Heart left ventricle (tissue), 16 donors: ENCODE data around the gene ZNF280D. TPM values are rescaled to one million over a fixed set of nuclear protein-coding genes. Genes with fewer than 3 reads are reported as not detected.
A peak's percentile ranks its signal among the peaks of the same experiment; 100 is the strongest.

Experiments used
- ATAC-seq, 4 donors: fragments of 200-7000 bp; cut with Tn5 transposase; one replicate each; pipeline ENCODE4 v1.9.1; 2020 to 2022; ENCODE audit warnings: moderate library complexity in 4 of 4, mild to moderate bottlenecking in 3 of 4, moderate number of reproducible peaks in 1 of 4
- DNase-seq, 5 donors: peaks; one replicate each; pipeline ENCODE4 v3.0.0-alpha.2; 2020
- H3K27ac ChIP-seq, 12 donors: fragments of 200-600 bp; sonication (generic) in 4 of 12; one replicate each; pipeline versions ENCODE4 v1.5.0 to v1.8.0; 2016 to 2022; ENCODE audit warnings: mild to moderate bottlenecking in 2 of 12
- H3K27me3 ChIP-seq, 9 donors: fragments of 200-600 bp; sonication (generic) in 2 of 9; one replicate each; pipeline versions ENCODE4 v1.5.1 to v1.8.0; 2016 to 2022; ENCODE audit warnings: mild to moderate bottlenecking in 3 of 9
- H3K36me3 ChIP-seq, 9 donors: fragments of 200-600 bp; sonication (generic) in 2 of 9; one replicate each; pipeline versions ENCODE4 v1.5.0 to v1.8.0; 2018 to 2022; ENCODE audit warnings: mild to moderate bottlenecking in 2 of 9
- H3K4me1 ChIP-seq, 12 donors: fragments of 200-600 bp; sonication (generic) in 4 of 12; one replicate each; pipeline versions ENCODE4 v1.5.0 to v1.8.0; 2016 to 2022; ENCODE audit warnings: mild to moderate bottlenecking in 3 of 12
- H3K4me3 ChIP-seq, 12 donors: fragments of 200-600 bp; sonication (generic) in 4 of 12; one replicate each; pipeline versions ENCODE4 v1.5.0 to v1.8.0; 2017 to 2022; ENCODE audit warnings: mild to moderate bottlenecking in 9 of 12, moderate library complexity in 4 of 12
- H3K9me3 ChIP-seq, 12 donors: fragments of 200-600 bp; sonication (generic) in 4 of 12; one replicate each; pipeline versions ENCODE4 v1.5.0 to v1.8.0; 2016 to 2022; ENCODE audit warnings: mild to moderate bottlenecking in 1 of 12
- CTCF ChIP-seq, 12 donors: fragments of 200-600 bp; sonication (generic) in 4 of 12; IDR thresholded peaks; one replicate each; pipeline versions ENCODE4 v1.5.0 to v1.8.0; 2018 to 2022; ENCODE audit warnings: antibody characterized with exemption in 12 of 12, mild to moderate bottlenecking in 5 of 12
- POLR2A ChIP-seq, 2 donors: fragments of 450-650 bp; IDR thresholded peaks; one replicate each; pipeline ENCODE4 v1.6.1; 2017; ENCODE audit warnings: antibody characterized with exemption in 2 of 2, mild to moderate bottlenecking in 2 of 2, moderate library complexity in 2 of 2
- WGBS, 4 donors: extraction: QIAGEN DNeasy Blood & Tissue Kit in 2 of 4; methylation state at CpG; one replicate each; pipeline versions ENCODE4 v1.1.5 to v1.1.7; 2013 to 2018; 5-methylcytosine and 5-hydroxymethylcytosine counted together
- intact Hi-C, 10 donors: fragments of 100-400 bp; cut with DNase I; formaldehyde crosslinking; loops; one replicate each; pipeline versions ENCODE4 v1.11.1 to v1.14.2; 2022
- polyA plus RNA-seq, 2 donors: library from polyadenylated mRNA; stranded (reverse); fragments of 200-250 nt; gene quantifications; one replicate each; pipeline ENCODE4 v1.2.3, GENCODE V29; 2013
- total RNA-seq, 9 donors: library from RNA; depleted of rRNA in 2 of 9; stranded (reverse); fragments of >200 nt in 2 of 9; fragmentation: NEBNext Ultra II Directional in 3 of 9; extraction: Animal tissue kit (Norgen Biotek cat#: 25700) in 3 of 9; gene quantifications; one replicate each; pipeline versions ENCODE4 v1.1.0 to v1.2.4, GENCODE V29; 2016 to 2023
- donor health status: ischemic (EF 13 %, LVEDD 7.1; RV severe dilation, severe dysfunction).
- donor health status: healthy with polysubstance abuse.
- donor health status: DM: no; HTN: yes; CAD: no.
- donor health status: DM: no; HTN: no; CAD: no.
- donor health status: ischemic (EF 25% LVEDD 6.9; RV normal size, moderate dysfunction).
- donor health status: ischemic (EF 25% LVEDD 5.7; RV mildly dilated, moderate dysfunction).
- donor health status: healthy.
- donor health status: DM: yes; HTN: yes; CAD: no.
- donor health status: ischemic (EF 35%, LVEDD 5.7; RV mildly dilated, moderate dysfunction).
- donor health status: nonischemic (EF 11% LVEDD 7.7; RV severe dilation, severe dysfunction).
- donor health status: DM: yes; HTN: yes; CAD: no.
- donor health status: PGD.
- donor health status: ischemic (EF 29% LVEDD 5.4; RV normal size, mild dysfunction).
- donor health status: nonischemic (EF 23%, LVEDD 6.1; RV moderate dilation, normal function).

ZNF280D gene
- total and polyA plus RNA-seq, 11 donors = 7.0 to 32.8 (median 23.4) TPM

- Histone ChIP-seq H3K9me3 (peaks cover 0 to 6% (median 0%) of the 10 kb centered on the region in 12 donors), H3K4me1 (no peaks in the 10 kb centered on the region), H3K27ac (no peak overlapping the region), H3K27me3 (no peaks in the 10 kb centered on the region), H3K36me3 (no peaks in the 10 kb centered on the region), H3K4me3 (no peak overlapping the region)
- WGBS, 4 donors = 88 to 91% (median 89%) methylated on average over 5 of the region's 5 CpGs
- TF ChIP-seq CTCF (IDR thresholded peaks at IDR 0.05) (no peak), POLR2A (IDR thresholded peaks at IDR 0.05) (no peak)
- DNase-seq (no peak), ATAC-seq (no peak)
- intact Hi-C loops = no loop called here
Measured at GRCh38 chr15:56744701-56745683, 11.7 kb upstream of the ZNF280D start.

GRCh38 chr15:56741541-56741940 is 8.2 kb upstream of the ZNF280D start:
- 76 to 83% (median 77%) methylated on average over 2 of the region's 2 CpGs for WGBS, 4 donors
- TF ChIP-seq CTCF (IDR thresholded peaks at IDR 0.05) (no peak), POLR2A (IDR thresholded peaks at IDR 0.05) (no peak)
- ATAC-seq = no peak

GRCh38 chr15:56739964-56740640 is 6.8 kb upstream of the ZNF280D start:
- ATAC-seq = no peak
- Histone ChIP-seq H3K36me3 (no peaks in the 10 kb centered on the region), H3K9me3 (peaks cover 0 to 9% (median 0%) of the 10 kb centered on the region in 12 donors), H3K27me3 (no peaks in the 10 kb centered on the region), H3K27ac (no peak overlapping the region), H3K4me1 (peaks cover 0 to 2% (median 0%) of the 10 kb centered on the region in 12 donors), H3K4me3 (no peak overlapping the region)
- DNase-seq = no peak
- intact Hi-C loops = loop anchor here in 4 of 10 donors (10.0 kb wide), 3 partner anchors 75 to 175 kb away; partner anchors contain the start of gene TCF12 (in 2 of the 4)
- TF ChIP-seq POLR2A (IDR thresholded peaks at IDR 0.05) (no peak), CTCF (IDR thresholded peaks at IDR 0.05) (peak in 2 of 12 donors; percentile 8 to 15)

More at GRCh38 chr15:56741541-56741940, 8.2 kb upstream of the ZNF280D start:
- Histone ChIP-seq H3K27ac (no peak overlapping the region), H3K9me3 (peaks cover 0 to 6% (median 0%) of the 10 kb centered on the region in 12 donors), H3K4me1 (peaks cover 0 to 2% (median 0%) of the 10 kb centered on the region in 12 donors), H3K36me3 (no peaks in the 10 kb centered on the region), H3K27me3 (no peaks in the 10 kb centered on the region), H3K4me3 (no peak overlapping the region)
- DNase-seq = no peak
- intact Hi-C loops = no loop called here

GRCh38 chr15:56739474-56739873 is 6.2 kb upstream of the ZNF280D start:
- Histone ChIP-seq H3K4me3 (no peak overlapping the region), H3K4me1 (peaks cover 0 to 2% (median 0%) of the 10 kb centered on the region in 12 donors), H3K27ac (no peak overlapping the region), H3K9me3 (peaks cover 0 to 13% (median 0%) of the 10 kb centered on the region in 12 donors), H3K27me3 (no peaks in the 10 kb centered on the region), H3K36me3 (no peaks in the 10 kb centered on the region)
- intact Hi-C loops = loop anchor here in 4 of 10 donors (10.0 kb wide), 3 partner anchors 75 to 175 kb away; partner anchors contain the start of gene TCF12 (in 2 of the 4)
- ATAC-seq (no peak), DNase-seq (no peak)
- no peak for TF ChIP-seq POLR2A (IDR thresholded peaks at IDR 0.05)
- TF ChIP-seq CTCF (IDR thresholded peaks at IDR 0.05) = no peak
- WGBS, 4 donors = 89 to 95% (median 92%) methylated on average over 4 of the region's 4 CpGs
